AG10803 (cell line): ENCODE data around the gene BORCS5.

Source experiments
- DNase-seq: peaks from one replicate; pipeline ENCODE4 v3.0.0; 2010; ENCODE audit warnings: low read depth
- H3K4me3 ChIP-seq: 2 replicates; pipeline ENCODE4 v1.5.1; 2011; ENCODE audit warnings: mild to moderate bottlenecking, low read length, control low read depth
- CTCF ChIP-seq: conservative IDR thresholded peaks from 2 replicates; pipeline ENCODE4 v1.5.1; 2011; ENCODE audit warnings: mild to moderate bottlenecking, low read length, control low read depth, inconsistent platforms

Gene BORCS5

GRCh38 chr12:12510551-12510950 lies 153.7 kb downstream of the BORCS5 start:
- no peak overlapping the region for H3K4me3 ChIP-seq
- no peak for TF ChIP-seq CTCF
- no peak for DNase-seq

GRCh38 chr12:12511021-12511783 lies 154.3 kb downstream of the BORCS5 start:
- TF ChIP-seq CTCF = no peak
- DNase-seq = no peak
- H3K4me3 ChIP-seq = no peak overlapping the region

GRCh38 chr12:12511895-12512711 lies 155.2 kb downstream of the BORCS5 start:
- no peak for TF ChIP-seq CTCF
- no peak overlapping the region for H3K4me3 ChIP-seq
- DNase-seq = no peak

- no peak for DNase-seq
- TF ChIP-seq CTCF = no peak
- H3K4me3 ChIP-seq = no peak overlapping the region
Observed at GRCh38 chr12:12513416-12514006, 156.6 kb downstream of the BORCS5 start.

- DNase-seq = no peak
- no peak overlapping the region for H3K4me3 ChIP-seq
- no peak for TF ChIP-seq CTCF
Observed at GRCh38 chr12:12518464-12518845, 161.6 kb downstream of the BORCS5 start.

- no peak overlapping the region for H3K4me3 ChIP-seq
- no peak for DNase-seq
- no peak for TF ChIP-seq CTCF
Observed at GRCh38 chr12:12518919-12519318, 162.0 kb downstream of the BORCS5 start.
